IMR-90 (cell line): ENCODE data around the gene EIF1AD. TPM values are rescaled to one million over a fixed set of nuclear protein-coding genes. Genes with fewer than 3 reads are reported as not detected.

Source experiments
- ATAC-seq: fragments of 200-7000 bp; cut with Tn5 transposase; 2 replicates; pipeline ENCODE4 v1.9.1; 2020; ENCODE audit warnings: low read depth, mild to moderate bottlenecking, moderate library complexity
- BruUV-seq: library from RNA; stranded (reverse); fragments of 400-500 nt; replicated peaks from 2 replicates; lab custom pipeline; 2021; lab: Mats Ljungman, UMichigan
- CTCF ChIA-PET: fragments of 300-600 bp; formaldehyde crosslinking; extraction: SDS; loops from one replicate; lab custom pipeline; 2021; ENCODE audit warnings: antibody characterized with exemption; lab: Yijun Ruan, JAX
- POLR2A ChIA-PET: fragments of 300-600 bp; sonication (Branson Sonifier 250); formaldehyde crosslinking; loops from one replicate; lab custom pipeline; 2022; ENCODE audit warnings: antibody characterized with exemption; ENCODE audit not compliant: unreplicated experiment; lab: Charles Lee
- DNase-seq: peaks from one replicate; pipeline ENCODE4 v3.0.0; 2013
- H2AFZ ChIP-seq: replicated peaks from 2 replicates; pipeline ENCODE3; 2013; ENCODE audit warnings: low read length, mild to moderate bottlenecking; ENCODE audit not compliant: poor library complexity
- H2AK5ac ChIP-seq: 2 replicates; pipeline ENCODE4 v1.6.1; 2013; ENCODE audit warnings: low read depth, low read length, inconsistent platforms
- H2AK9ac ChIP-seq: replicated peaks from 2 replicates; pipeline ENCODE3; 2013; ENCODE audit warnings: mild to moderate bottlenecking, low read depth, low read length, moderate library complexity; ENCODE audit not compliant: poor library complexity
- H2BK120ac ChIP-seq: 2 replicates; pipeline ENCODE4 v1.6.1; 2013; ENCODE audit warnings: low read depth, low read length, inconsistent platforms
- H2BK15ac ChIP-seq: 3 replicates; pipeline ENCODE4 v1.6.1; 2013; ENCODE audit warnings: low read depth, low read length, inconsistent platforms
- H2BK20ac ChIP-seq: 2 replicates; pipeline ENCODE4 v1.6.1; 2013; ENCODE audit warnings: low read depth, mild to moderate bottlenecking, inconsistent platforms, low read length, moderate library complexity
- H2BK5ac ChIP-seq: 2 replicates; pipeline ENCODE4 v1.6.1; 2013; ENCODE audit warnings: mild to moderate bottlenecking, low read depth, low read length, inconsistent platforms; ENCODE audit not compliant: poor library complexity, severe bottlenecking
- H3K14ac ChIP-seq: replicated peaks from 2 replicates; pipeline ENCODE4 v1.6.1; 2013; ENCODE audit warnings: low read depth, low read length, inconsistent platforms
- H3K18ac ChIP-seq: 2 replicates; pipeline ENCODE4 v1.6.1; 2013; ENCODE audit warnings: low read depth, low read length, control low read depth
- H3K23ac ChIP-seq: 2 replicates; pipeline ENCODE4 v1.6.1; 2013; ENCODE audit warnings: low read depth, low read length, inconsistent platforms
- H3K27ac ChIP-seq: 2 replicates; pipeline ENCODE4 v1.5.1; 2013; ENCODE audit warnings: mild to moderate bottlenecking, control low read depth, low read length; ENCODE audit not compliant: insufficient read depth
- H3K27me3 ChIP-seq: 2 replicates; pipeline ENCODE4 v1.6.1; 2013; ENCODE audit warnings: low read length; ENCODE audit not compliant: control insufficient read depth, insufficient read depth
- H3K36me3 ChIP-seq: 2 replicates; pipeline ENCODE4 v1.6.1; 2013; ENCODE audit warnings: low read length, mixed read lengths; ENCODE audit not compliant: control insufficient read depth, insufficient read depth
- H3K4ac ChIP-seq: 2 replicates; pipeline ENCODE4 v1.6.1; 2013; ENCODE audit warnings: low read depth, low read length, inconsistent platforms
- H3K4me1 ChIP-seq: 2 replicates; pipeline ENCODE4 v1.6.1; 2013; ENCODE audit warnings: low read length, mixed read lengths; ENCODE audit not compliant: control insufficient read depth, insufficient read depth
- H3K4me2 ChIP-seq: 2 replicates; pipeline ENCODE4 v1.6.1; 2013; ENCODE audit warnings: low read depth, mild to moderate bottlenecking, control low read depth, low read length, moderate library complexity
- H3K4me3 ChIP-seq: 2 replicates; pipeline ENCODE4 v1.5.1; 2013; ENCODE audit warnings: low read depth, mild to moderate bottlenecking, control low read depth, low read length, moderate library complexity; ENCODE audit not compliant: insufficient read depth
- H3K56ac ChIP-seq: 2 replicates; pipeline ENCODE4 v1.6.1; 2013; ENCODE audit warnings: low read length, inconsistent platforms; ENCODE audit not compliant: insufficient read depth; ENCODE audit errors: extremely low read depth
- H3K79me1 ChIP-seq, 2 experiments: 2 replicates each; pipeline ENCODE4 v1.6.1; 2013; ENCODE audit warnings: low read length in 2 of 2, inconsistent platforms in 1 of 2, low read depth in 1 of 2
- H3K9ac ChIP-seq: 2 replicates; pipeline ENCODE4 v1.6.1; 2013; ENCODE audit warnings: low read depth, low read length, control low read depth
- H3K9me1 ChIP-seq: 2 replicates; pipeline ENCODE4 v1.6.1; 2013; ENCODE audit warnings: low read length, inconsistent platforms; ENCODE audit not compliant: insufficient read depth
- H3K9me3 ChIP-seq: 2 replicates; pipeline ENCODE4 v1.6.1; 2013; ENCODE audit warnings: low read length; ENCODE audit not compliant: control insufficient read depth, insufficient read depth
- H4K20me1 ChIP-seq: 2 replicates; pipeline ENCODE4 v1.6.1; 2013; ENCODE audit warnings: low read length, inconsistent platforms; ENCODE audit not compliant: insufficient read depth
- H4K5ac ChIP-seq: 2 replicates; pipeline ENCODE4 v1.6.1; 2013; ENCODE audit warnings: mild to moderate bottlenecking, low read depth, low read length, control low read depth
- H4K8ac ChIP-seq, 2 experiments: 2 replicates each; pipeline ENCODE4 v1.6.1; 2013; ENCODE audit warnings: low read depth in 2 of 2, low read length in 2 of 2, control low read depth in 1 of 2, inconsistent platforms in 1 of 2
- H4K91ac ChIP-seq: 2 replicates; pipeline ENCODE4 v1.6.1; 2013; ENCODE audit warnings: low read depth, low read length, inconsistent platforms; ENCODE audit not compliant: insufficient read depth
- BHLHE40 ChIP-seq: fragments of 150-350 bp; IDR thresholded peaks from 2 replicates; pipeline ENCODE4 v1.6.1; 2016; ENCODE audit warnings: mild to moderate bottlenecking, low read depth, low read length
- CEBPB ChIP-seq: IDR thresholded peaks from 2 replicates; pipeline ENCODE4 v1.6.1; 2012; ENCODE audit warnings: low read depth, low read length, improper control_type of control experiment
- CHD1 ChIP-seq: IDR thresholded peaks from 2 replicates; pipeline ENCODE4 v1.6.1; 2012; ENCODE audit warnings: low read depth, low read length, improper control_type of control experiment
- CTCF ChIP-seq: conservative IDR thresholded peaks from 2 replicates; pipeline ENCODE4 v1.5.1; 2012; ENCODE audit warnings: mild to moderate bottlenecking, low read depth, low read length, improper control_type of control experiment
- ELK1 ChIP-seq: fragments of 150-350 bp; IDR thresholded peaks from 2 replicates; pipeline ENCODE4 v1.6.1; 2016; ENCODE audit warnings: low read depth, mild to moderate bottlenecking, low read length, moderate library complexity, borderline replicate concordance
- FOS ChIP-seq: fragments of 150-350 bp; IDR thresholded peaks from 2 replicates; pipeline ENCODE4 v1.6.1; 2016; ENCODE audit warnings: low read depth, low read length
- MAFK ChIP-seq: IDR thresholded peaks from 2 replicates; pipeline ENCODE4 v1.6.1; 2012; ENCODE audit warnings: low read depth, low read length, improper control_type of control experiment
- MXI1 ChIP-seq: IDR thresholded peaks from 2 replicates; pipeline ENCODE4 v1.6.1; 2012; ENCODE audit warnings: low read depth, mild to moderate bottlenecking, low read length, moderate library complexity, borderline replicate concordance
- NFE2L2 ChIP-seq: fragments of 150-350 bp; IDR thresholded peaks from 2 replicates; pipeline ENCODE4 v1.6.1; 2016; ENCODE audit warnings: low read depth, mild to moderate bottlenecking, low read length
- POLR2A ChIP-seq: IDR thresholded peaks from 2 replicates; pipeline ENCODE4 v1.6.1; 2012; ENCODE audit warnings: mild to moderate bottlenecking, low read depth, low read length
- RAD21 ChIP-seq: IDR thresholded peaks from 2 replicates; pipeline ENCODE4 v1.6.1; 2012; ENCODE audit warnings: low read length, improper control_type of control experiment
- RCOR1 ChIP-seq: IDR thresholded peaks from 2 replicates; pipeline ENCODE4 v1.6.1; 2012; ENCODE audit warnings: mild to moderate bottlenecking, low read length, improper control_type of control experiment; ENCODE audit not compliant: insufficient replicate concordance
- RFX5 ChIP-seq: IDR thresholded peaks from 2 replicates; pipeline ENCODE4 v1.8.0; 2012; ENCODE audit warnings: low read depth, mild to moderate bottlenecking, low read length, moderate library complexity
- SMC3 ChIP-seq: fragments of 150-350 bp; IDR thresholded peaks from 2 replicates; pipeline ENCODE4 v1.6.1; 2016; ENCODE audit warnings: low read depth, mild to moderate bottlenecking, antibody characterized with exemption, low read length, moderate library complexity
- USF2 ChIP-seq: fragments of 150-350 bp; IDR thresholded peaks from 2 replicates; pipeline ENCODE4 v1.6.1; 2017; ENCODE audit warnings: mild to moderate bottlenecking, antibody characterized with exemption, low read length, low read depth
- WGBS, 2 experiments: methylation state at CpG; one replicate each; pipeline versions ENCODE4 v1.1.5 to v1.1.7; 2013; ENCODE audit warnings: missing lambda C conversion rate in 2 of 2; ENCODE audit not compliant: insufficient read length in 1 of 2; ENCODE audit errors: extremely low coverage in 2 of 2; 5-methylcytosine and 5-hydroxymethylcytosine counted together
- dilution Hi-C: fragments of 300-500 bp; cut with HindIII; formaldehyde crosslinking; loops from one replicate; pipeline ENCODE4 v1.14.3; 2018; ENCODE audit warnings: low sequenced_read_pairs; ENCODE audit not compliant: unreplicated experiment
- in situ Hi-C: fragments of 300-500 bp; cut with MboI; formaldehyde crosslinking; loops from 3 replicates; pipeline ENCODE4 v1.14.3; 2019; ENCODE audit warnings: low sequenced_read_pairs, inconsistent platforms, mixed read lengths
- intact Hi-C: fragments of 100-400 bp; cut with micrococcal nuclease; formaldehyde crosslinking; loops from 2 replicates; pipeline ENCODE4 v1.10.0; 2022
- polyA plus RNA-seq, 3 experiments: library from polyadenylated mRNA; depleted of rRNA; stranded (reverse); fragments of >200 nt; gene quantifications; 2 replicates each; pipeline ENCODE4 v1.2.3, GENCODE V29; 2012; ENCODE audit warnings: low replicate concordance in 1 of 3
- total RNA-seq: library from RNA; depleted of rRNA; stranded (reverse); fragments of >200 nt; gene quantifications from 2 replicates; pipeline ENCODE4 v1.2.3, GENCODE V29; 2012

EIF1AD gene
- total and polyA plus RNA-seq, 2 of the 4 experiments (the other 2 are of a cell fraction), result 32.5 to 62.6 TPM

- Histone ChIP-seq H2BK15ac (no peak overlapping the region), H3K56ac (no peak overlapping the region; the same call in 1 of the 2 replicates), H3K4me3 (no peak overlapping the region), H3K18ac (no peak overlapping the region), H2AK5ac (no peak overlapping the region), H3K79me1 (no peaks in the 10 kb centered on the region), H3K4me1 (no peaks in the 10 kb centered on the region), H2BK20ac (no peak overlapping the region), H3K4me2 (no peak overlapping the region), H3K9me1 (no peaks in the 10 kb centered on the region), H4K20me1 (no peaks in the 10 kb centered on the region), H2AK9ac (no peak overlapping the region), H3K9ac (0 out of 2 replicates have a peak overlapping the region, but pooled peaks have one; percentile 36), H3K36me3 (peaks cover 21% of the 10 kb centered on the region), H3K27me3 (no peaks in the 10 kb centered on the region), H4K5ac (no peak overlapping the region), H2AFZ (no peak overlapping the region), H3K9me3 (no peaks in the 10 kb centered on the region), H3K23ac (no peak overlapping the region), H2BK5ac (no peak overlapping the region), H3K27ac (no peak overlapping the region), H4K8ac (no peak overlapping the region), H4K91ac (no peak overlapping the region), H2BK120ac (no peak overlapping the region), H3K4ac (no peak overlapping the region), H3K14ac (no peak overlapping the region)
- in situ Hi-C loops, result loop anchor here (10.0 kb wide), 1 partner anchor 268 kb away; the partner anchor contains the start of gene KAT5
- BruUV-seq, result no TSS peak
- ChIA-PET POLR2A (no interaction called here), CTCF (interaction anchor here (0.5 kb wide), 1 partner anchor 98 kb away, joined by 3 read pairs; no protein-coding TSS in a partner anchor)
- ATAC-seq (no peak), DNase-seq (no peak)
- intact Hi-C loops, result no loop called here
- dilution Hi-C loops, result no loop called here
- 93% methylated on average over 4 of the region's 22 CpGs; no CpG with 5 or more reads in 1 of the 2 experiments for WGBS, 2 experiments
- no peak for TF ChIP-seq BHLHE40
- no peak for TF ChIP-seq RAD21
- TF ChIP-seq RCOR1, result no peak
- TF ChIP-seq MAFK, result no peak
- TF ChIP-seq NFE2L2, result no peak
- TF ChIP-seq CTCF, result no peak
- TF ChIP-seq CEBPB, result no peak
- TF ChIP-seq RFX5, result no peak
- no peak for TF ChIP-seq CHD1
- no peak for TF ChIP-seq FOS
- no peak for TF ChIP-seq ELK1
- no peak for TF ChIP-seq SMC3
- TF ChIP-seq MXI1, result no peak
- TF ChIP-seq USF2, result no peak
- TF ChIP-seq POLR2A, result no peak
Observed at GRCh38 chr11:65982824-65983588, 19.0 kb downstream of the EIF1AD start.
